Measurements from ENCODE around the gene CNTLN. TPM values are rescaled to one million over a fixed set of nuclear protein-coding genes. Genes with fewer than 3 reads are reported as not detected.

The CNTLN gene
- total RNA-seq, 1 experiment from 2014 or later = 15.0 TPM

- Histone ChIP-seq H3K56ac (ENCODE audit: insufficient read length, low read depth, low read length) (no peak overlapping the region), H4K91ac (ENCODE audit: insufficient read length, low read depth, low read length) (no peak overlapping the region), H3K23ac (ENCODE audit: insufficient read length, low read depth, low read length) (no peak overlapping the region), H3K9ac (ENCODE audit: extremely low read depth, insufficient read length, low read length) (no peak overlapping the region), H2BK20ac (ENCODE audit: low read depth, low read length, poor library complexity, severe bottlenecking) (no peak overlapping the region), H3K23me2 (ENCODE audit: insufficient read length, low read depth, low read length, poor library complexity, severe bottlenecking) (no peaks in the 10 kb centered on the region), H3K27ac (ENCODE audit: insufficient read length, low read depth, low read length) (no peak overlapping the region), H2BK12ac (ENCODE audit: insufficient read length, low read depth, low read length) (no peak overlapping the region), H3K4me1 (ENCODE audit: insufficient read depth, low read length) (no peaks in the 10 kb centered on the region), H3K79me1 (ENCODE audit: insufficient read depth, low read depth, low read length, poor library complexity, severe bottlenecking) (no peaks in the 10 kb centered on the region), H4K20me1 (ENCODE audit: control insufficient read depth, insufficient read depth, insufficient read length) (no peaks in the 10 kb centered on the region), H3K4ac (ENCODE audit: low read depth, low read length) (no peak overlapping the region), H3K9me3 (ENCODE audit: control insufficient read depth, low read depth, low read length) (no peaks in the 10 kb centered on the region), H2AFZ (ENCODE audit: low read length) (no peak overlapping the region), H3K27me3 (ENCODE audit: insufficient read depth, low read length) (no peaks in the 10 kb centered on the region), H4K5ac (ENCODE audit: insufficient read length, low read depth, low read length) (no peak overlapping the region), H3K4me2 (ENCODE audit: insufficient read depth, insufficient read length, low read length) (no peak overlapping the region), H3K79me2 (ENCODE audit: insufficient read depth, low read length) (no peaks in the 10 kb centered on the region), H4K8ac (replicated peaks; ENCODE audit: insufficient read length, low read depth, low read length) (no peak overlapping the region), H3T11ph (ENCODE audit: low read length) (no peak overlapping the region), H3K18ac (ENCODE audit: insufficient read length, low read depth, low read length) (no peak overlapping the region), H2BK120ac (ENCODE audit: low read depth, low read length, poor library complexity, severe bottlenecking) (no peak overlapping the region), H2BK15ac (ENCODE audit: low read depth, low read length) (no peak overlapping the region), H2AK5ac (ENCODE audit: insufficient read length, low read length) (no peak overlapping the region), H3K14ac (ENCODE audit: insufficient read depth, low read length) (no peak overlapping the region), H2BK5ac (ENCODE audit: insufficient read length, low read length) (no peak overlapping the region)
- Mint-ChIP-seq H3K36me3 (ENCODE audit: insufficient read depth in 1 of 3, low read depth in 3 of 3) (no peaks in the 10 kb centered on the region), H3K4me3 (no peak overlapping the region), H3K4me1 (no peaks in the 10 kb centered on the region), H3K27ac (no peak overlapping the region; a peak in 1 of 7 replicates), H3K27me3 (ENCODE audit: low read depth) (no peaks in the 10 kb centered on the region), H3K9me3 (no peaks in the 10 kb centered on the region)
- no peak for TF ChIP-seq CTCF (conservative IDR thresholded peaks at IDR 0.05)
- no peak for DNase-seq
- WGBS (ENCODE audit: extremely low coverage, insufficient read length, low lambda C conversion rate) = no CpG with 5 or more reads among the region's 1 CpG
Observed at GRCh38 chr9:17490110-17490509, 355.3 kb downstream of the CNTLN start.
